HG03103 (cell line): ENCODE measurements around the gene SLC25A13.

Source experiments
- ATAC-seq: cut with Tn5 transposase; IDR thresholded peaks from one replicate; pipeline ENCODE4 v1.9.1; 2021; ENCODE audit warnings: low read depth; ENCODE audit not compliant: unreplicated experiment

Gene SLC25A13

GRCh38 chr7:96217147-96217546, 104.8 kb downstream of the SLC25A13 start:
- ATAC-seq, result no peak

- ATAC-seq, result no peak
Measured at GRCh38 chr7:96216373-96216772, 105.5 kb downstream of the SLC25A13 start.

- no peak for ATAC-seq
Measured at GRCh38 chr7:96212474-96212873, 109.4 kb downstream of the SLC25A13 start.

- ATAC-seq, result no peak
Measured at GRCh38 chr7:96211954-96212353, 109.9 kb downstream of the SLC25A13 start.

- no peak for ATAC-seq
Measured at GRCh38 chr7:96205665-96206064, 116.2 kb downstream of the SLC25A13 start.

- ATAC-seq, result no peak
Measured at GRCh38 chr7:96204601-96205000, 117.3 kb downstream of the SLC25A13 start.

- ATAC-seq, result no peak
Measured at GRCh38 chr7:96203786-96204185, 118.1 kb downstream of the SLC25A13 start.

- ATAC-seq, result no peak
Measured at GRCh38 chr7:96202102-96202501, 119.8 kb downstream of the SLC25A13 start.

- ATAC-seq, result no peak
Measured at GRCh38 chr7:96200740-96201139, 121.2 kb downstream of the SLC25A13 start.

GRCh38 chr7:96199421-96199820, 122.5 kb downstream of the SLC25A13 start:
- ATAC-seq, result no peak

- ATAC-seq, result no peak
Measured at GRCh38 chr7:96198047-96198636, 123.8 kb downstream of the SLC25A13 start.

- ATAC-seq, result no peak
Measured at GRCh38 chr7:96196676-96197075, 125.2 kb downstream of the SLC25A13 start.

- ATAC-seq, result no peak
Measured at GRCh38 chr7:96189129-96189820, 132.6 kb downstream of the SLC25A13 start.

GRCh38 chr7:96188591-96188991, 133.3 kb downstream of the SLC25A13 start:
- ATAC-seq, result no peak

GRCh38 chr7:96188174-96188581, 133.7 kb downstream of the SLC25A13 start:
- ATAC-seq, result no peak

- no peak for ATAC-seq
Measured at GRCh38 chr7:96187735-96188134, 134.2 kb downstream of the SLC25A13 start.

GRCh38 chr7:96184783-96185182, 137.1 kb downstream of the SLC25A13 start:
- ATAC-seq, result no peak

GRCh38 chr7:96183163-96183670, 138.7 kb downstream of the SLC25A13 start:
- no peak for ATAC-seq

- no peak for ATAC-seq
Measured at GRCh38 chr7:96182424-96183158, 139.3 kb downstream of the SLC25A13 start.

GRCh38 chr7:96181174-96181573, 140.7 kb downstream of the SLC25A13 start:
- no peak for ATAC-seq

- no peak for ATAC-seq
Measured at GRCh38 chr7:96179837-96180236, 142.1 kb downstream of the SLC25A13 start.
